GM10248 (cell line): ENCODE measurements around the gene FMN1.
A peak's percentile ranks its signal among the peaks of the same experiment; 100 is the strongest.

Source experiments
- CTCF ChIA-PET: fragments of 300-600 bp; sonication (Branson Sonifier 250); formaldehyde crosslinking; extraction: SDS; loops from one replicate; lab custom pipeline; 2021; ENCODE audit warnings: antibody characterized with exemption; lab: Yijun Ruan, JAX
- POLR2A ChIA-PET: fragments of 350-650 bp; sonication (Branson Sonifier 250); formaldehyde crosslinking; extraction: SDS; loops from one replicate; lab custom pipeline; 2020; ENCODE audit warnings: antibody characterized with exemption; lab: Yijun Ruan, JAX
- DNase-seq: peaks from one replicate; pipeline ENCODE4 v3.0.0; 2012; ENCODE audit errors: extremely low spot score
- TF ChIP-seq, protein P1 (sequence below): IDR thresholded peaks from 2 replicates; pipeline ENCODE4 v1.5.1; 2012; ENCODE audit warnings: mild to moderate bottlenecking, low read depth; ENCODE audit errors: extremely low read depth, missing control alignments, control extremely low read depth

Gene FMN1

DNA sequence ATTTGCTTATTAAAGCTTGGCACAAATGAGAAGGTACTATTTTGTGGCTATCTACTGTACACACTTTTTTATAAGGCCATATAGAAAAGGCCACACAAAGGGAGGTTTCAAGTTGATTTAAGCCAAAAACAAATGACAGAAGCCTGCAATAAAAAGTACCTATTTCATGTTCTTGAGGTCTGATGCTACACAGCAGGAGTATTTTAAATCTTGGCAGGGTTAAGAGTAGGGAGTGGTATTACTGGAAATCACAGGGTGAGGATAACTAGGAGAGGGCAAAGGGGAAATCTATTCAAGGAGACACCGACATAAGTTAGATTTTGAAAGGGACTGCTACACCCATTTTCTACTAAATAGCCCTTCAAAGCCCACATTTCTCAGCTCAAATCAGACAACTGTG is 330.5 kb downstream of the FMN1 start:
- DNase-seq = no peak
- POLR2A ChIA-PET = no interaction called here
- TF ChIP-seq, protein P1, sequence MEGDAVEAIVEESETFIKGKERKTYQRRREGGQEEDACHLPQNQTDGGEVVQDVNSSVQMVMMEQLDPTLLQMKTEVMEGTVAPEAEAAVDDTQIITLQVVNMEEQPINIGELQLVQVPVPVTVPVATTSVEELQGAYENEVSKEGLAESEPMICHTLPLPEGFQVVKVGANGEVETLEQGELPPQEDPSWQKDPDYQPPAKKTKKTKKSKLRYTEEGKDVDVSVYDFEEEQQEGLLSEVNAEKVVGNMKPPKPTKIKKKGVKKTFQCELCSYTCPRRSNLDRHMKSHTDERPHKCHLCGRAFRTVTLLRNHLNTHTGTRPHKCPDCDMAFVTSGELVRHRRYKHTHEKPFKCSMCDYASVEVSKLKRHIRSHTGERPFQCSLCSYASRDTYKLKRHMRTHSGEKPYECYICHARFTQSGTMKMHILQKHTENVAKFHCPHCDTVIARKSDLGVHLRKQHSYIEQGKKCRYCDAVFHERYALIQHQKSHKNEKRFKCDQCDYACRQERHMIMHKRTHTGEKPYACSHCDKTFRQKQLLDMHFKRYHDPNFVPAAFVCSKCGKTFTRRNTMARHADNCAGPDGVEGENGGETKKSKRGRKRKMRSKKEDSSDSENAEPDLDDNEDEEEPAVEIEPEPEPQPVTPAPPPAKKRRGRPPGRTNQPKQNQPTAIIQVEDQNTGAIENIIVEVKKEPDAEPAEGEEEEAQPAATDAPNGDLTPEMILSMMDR = no peak
- CTCF ChIA-PET = interaction anchor here (1.4 to 2.4 kb wide), 3 partner anchors 10 to 45 kb away, joined by 4 to 6 read pairs (median 5); no protein-coding TSS in a partner anchor

DNA sequence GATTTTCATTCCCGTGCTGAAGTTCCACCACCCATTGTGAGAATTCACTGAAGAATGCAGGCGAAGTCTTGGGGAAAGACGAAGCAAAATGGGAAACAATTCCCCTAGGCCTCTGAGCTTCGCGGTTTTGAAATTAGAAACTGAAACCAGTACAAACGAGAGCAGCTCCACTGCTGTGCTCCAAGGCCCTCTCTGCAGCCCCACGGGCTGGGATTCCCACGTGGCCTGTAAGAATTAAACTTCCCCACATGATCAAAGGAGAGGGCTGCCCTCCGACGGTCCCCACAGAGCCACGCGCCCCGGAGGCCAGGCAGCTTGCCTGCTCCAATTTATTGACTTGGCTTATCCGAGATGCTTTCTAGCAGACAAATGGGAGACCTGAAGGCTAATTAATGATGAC is 332.8 kb downstream of the FMN1 start:
- DNase-seq = peak; percentile 21
- TF ChIP-seq, protein P1 = no peak
- POLR2A ChIA-PET = no interaction called here
- CTCF ChIA-PET = interaction anchor here (1.0 kb wide), 2 partner anchors 8 to 839 kb away, joined by 3 read pairs; no protein-coding TSS in a partner anchor

DNA sequence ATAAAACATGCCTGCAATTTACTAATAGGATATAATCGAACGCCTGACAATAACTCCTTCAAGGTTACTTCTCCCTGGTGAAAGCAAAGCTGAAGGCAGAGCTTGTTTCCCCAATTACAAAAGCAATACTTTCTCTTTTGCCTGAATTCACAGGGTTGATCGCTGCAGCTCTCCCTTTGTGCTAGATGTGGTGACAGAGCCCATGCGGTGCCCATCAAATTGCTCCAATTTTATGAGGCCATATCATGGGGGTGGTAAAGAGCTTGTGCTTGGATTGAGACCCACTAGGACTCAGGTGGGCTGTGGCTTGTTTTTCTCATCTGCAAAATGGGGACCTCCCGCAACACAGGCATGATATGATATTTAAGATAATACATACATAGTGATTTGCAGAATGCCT is 333.3 kb downstream of the FMN1 start:
- CTCF ChIA-PET = no interaction called here
- DNase-seq = no peak
- POLR2A ChIA-PET = no interaction called here
- TF ChIP-seq, protein P1 = no peak

DNA sequence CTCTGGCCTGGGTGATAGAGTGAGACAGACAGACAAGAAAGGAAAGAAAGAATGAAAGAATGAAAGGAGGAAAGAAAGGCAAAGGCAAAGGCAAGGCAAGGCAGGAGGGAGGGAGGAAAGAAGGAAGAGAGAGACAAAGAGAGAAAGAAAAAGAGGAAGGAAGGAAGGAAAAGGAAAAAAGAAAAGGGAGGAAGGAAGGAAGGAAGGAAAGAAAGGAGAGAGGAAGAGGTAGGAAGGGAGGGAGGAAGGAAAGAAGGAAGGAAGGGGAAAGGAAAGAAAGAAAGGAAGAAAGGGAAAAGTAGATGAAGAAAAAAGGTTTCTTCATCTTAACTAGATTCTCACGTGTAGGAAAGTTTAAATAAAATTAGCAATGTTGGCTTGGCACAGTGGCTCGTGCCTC is 334.5 kb downstream of the FMN1 start:
- no peak for DNase-seq
- CTCF ChIA-PET = interaction anchor here (1.7 to 2.5 kb wide), 2 partner anchors 9 to 15 kb away, joined by 6 to 9 read pairs; no protein-coding TSS in a partner anchor
- TF ChIP-seq, protein P1 = no peak
- POLR2A ChIA-PET = no interaction called here

DNA sequence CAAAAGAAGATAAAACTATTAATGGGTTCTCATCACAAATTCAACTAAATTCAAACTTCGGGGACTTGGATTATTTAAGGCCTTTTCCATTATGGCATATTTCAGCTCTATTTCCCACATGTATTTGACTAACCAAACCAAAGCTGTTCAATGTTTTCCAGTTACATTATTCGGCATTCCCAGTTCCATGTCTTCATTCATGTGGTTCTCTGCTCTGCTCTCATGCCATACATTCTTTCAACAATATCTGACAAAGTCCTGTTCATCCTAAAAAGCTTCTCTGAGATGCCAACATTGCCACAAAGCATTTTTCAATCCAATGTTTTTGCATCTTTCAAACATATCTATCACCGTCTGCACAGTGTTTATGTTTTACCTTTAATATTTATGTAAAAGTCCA is 335.3 kb downstream of the FMN1 start:
- DNase-seq = no peak
- TF ChIP-seq, protein P1 = no peak
- CTCF ChIA-PET = interaction anchor here (1.7 to 2.5 kb wide), 2 partner anchors 10 to 14 kb away, joined by 6 to 9 read pairs; no protein-coding TSS in a partner anchor
- POLR2A ChIA-PET = no interaction called here

DNA sequence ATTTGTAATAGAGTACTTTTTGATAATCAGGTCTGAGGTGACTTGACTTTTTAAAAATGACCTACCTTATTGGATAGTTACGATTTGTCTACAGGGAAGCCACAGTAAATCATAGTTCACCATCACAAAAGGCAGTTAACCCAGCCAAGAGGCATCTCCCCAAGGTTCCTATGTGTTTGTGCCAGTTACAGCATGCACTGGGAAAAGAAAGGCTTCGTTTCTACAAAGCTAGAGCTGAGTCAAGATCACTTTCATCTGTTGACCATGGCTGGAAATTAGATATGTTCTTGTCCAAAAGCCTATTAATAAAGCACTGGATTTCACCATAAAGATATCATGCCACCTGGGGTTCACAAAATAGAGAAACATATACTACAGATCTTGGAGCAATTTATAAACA is 336.8 kb downstream of the FMN1 start:
- CTCF ChIA-PET = interaction anchor here (2.5 kb wide), 1 partner anchor 12 kb away, joined by 9 read pairs; no protein-coding TSS in a partner anchor
- TF ChIP-seq, protein P1 = no peak
- POLR2A ChIA-PET = no interaction called here
- DNase-seq = no peak
